Endodermal cell (in vitro differentiated cells): Measurements from ENCODE around the gene ZNF195. TPM values are rescaled to one million over a fixed set of nuclear protein-coding genes. Genes with fewer than 3 reads are reported as not detected.

Experiments used
- DNase-seq: peaks from one replicate; pipeline ENCODE4 v3.0.0-alpha.2; 2017
- H3K27ac ChIP-seq: 2 replicates; pipeline ENCODE4 v1.5.1; 2013; ENCODE audit warnings: mild to moderate bottlenecking, low read depth, low read length, moderate library complexity
- H3K27me3 ChIP-seq: 2 replicates; pipeline ENCODE4 v1.6.1; 2013; ENCODE audit warnings: mild to moderate bottlenecking, low read length, moderate library complexity; ENCODE audit not compliant: insufficient read depth, control insufficient read depth, poor library complexity, severe bottlenecking
- H3K36me3 ChIP-seq: 2 replicates; pipeline ENCODE4 v1.7.0; 2013; ENCODE audit warnings: mild to moderate bottlenecking, low read length, moderate library complexity; ENCODE audit not compliant: control insufficient read depth, insufficient read depth
- H3K4me1 ChIP-seq: one replicate; pipeline ENCODE4 v1.7.0; 2013; ENCODE audit warnings: low read length; ENCODE audit not compliant: control insufficient read depth, insufficient read depth
- H3K4me3 ChIP-seq: 2 replicates; pipeline ENCODE4 v1.5.1; 2013; ENCODE audit warnings: mild to moderate bottlenecking, low read length, moderate library complexity
- H3K9ac ChIP-seq: 2 replicates; pipeline ENCODE4 v1.6.1; 2013; ENCODE audit warnings: mild to moderate bottlenecking, low read length, moderate library complexity; ENCODE audit not compliant: poor library complexity, severe bottlenecking; ENCODE audit errors: extremely low read depth
- H3K9me3 ChIP-seq: 2 replicates; pipeline ENCODE4 v1.6.1; 2013; ENCODE audit warnings: mild to moderate bottlenecking, low read length, moderate library complexity; ENCODE audit not compliant: control insufficient read depth
- H3K27ac Mint-ChIP-seq: 2 replicates; pipeline ENCODE4 v1.8.0; 2020; ENCODE audit warnings: mixed read lengths
- H3K27me3 Mint-ChIP-seq: 2 replicates; pipeline ENCODE4 v1.8.0; 2021; ENCODE audit warnings: mild to moderate bottlenecking, mixed read lengths; ENCODE audit not compliant: insufficient read depth
- H3K36me3 Mint-ChIP-seq: 2 replicates; pipeline ENCODE4 v1.8.0; 2020; ENCODE audit warnings: low read depth, mixed read lengths
- H3K4me1 Mint-ChIP-seq: 2 replicates; pipeline ENCODE4 v1.8.0; 2020; ENCODE audit warnings: mixed read lengths
- H3K4me3 Mint-ChIP-seq: 2 replicates; pipeline ENCODE4 v1.8.0; 2020; ENCODE audit warnings: mild to moderate bottlenecking, moderate library complexity, mixed read lengths
- H3K9me3 Mint-ChIP-seq: 2 replicates; pipeline ENCODE4 v1.8.0; 2020; ENCODE audit warnings: mild to moderate bottlenecking, mixed read lengths
- CTCF ChIP-seq: fragments of 200-600 bp; sonication (generic); conservative IDR thresholded peaks from 2 replicates; pipeline ENCODE4 v1.5.0; 2021; ENCODE audit warnings: antibody characterized with exemption, mild to moderate bottlenecking
- WGBS, 2 experiments: methylation state at CpG; one replicate each; pipeline versions ENCODE4 v1.1.5 to v1.1.7; 2013; ENCODE audit warnings: missing lambda C conversion rate in 2 of 2, mixed read lengths in 1 of 2; ENCODE audit not compliant: insufficient coverage in 1 of 2, insufficient read length in 1 of 2; 5-methylcytosine and 5-hydroxymethylcytosine counted together
- total RNA-seq, 2 donors: library from RNA; stranded (reverse); fragmentation: NEBNext Ultra II Directional in 1 of 2; extraction: Animal tissue kit (Norgen Biotek cat#: 25700) in 1 of 2; gene quantifications; 2 replicates in 1 of 2; 3 replicates in 1 of 2; pipeline ENCODE4 v1.2.1, GENCODE V29; 2021

Gene ZNF195
- total RNA-seq, 2 donors from 2014 or later = 47.2 to 65.1 TPM

- Histone ChIP-seq H3K27me3 (no peaks in the 10 kb centered on the region), H3K27ac (no peak overlapping the region), H3K36me3 (no peaks in the 10 kb centered on the region), H3K4me1 (no peaks in the 10 kb centered on the region), H3K9me3 (peaks cover 9% of the 10 kb centered on the region), H3K9ac (no peak overlapping the region), H3K4me3 (no peak overlapping the region)
- Mint-ChIP-seq H3K36me3 (peaks cover 2% of the 10 kb centered on the region), H3K27ac (no peak overlapping the region), H3K9me3 (peaks cover 5% of the 10 kb centered on the region), H3K4me3 (no peak overlapping the region), H3K27me3 (peaks cover 2% of the 10 kb centered on the region), H3K4me1 (peaks cover 5% of the 10 kb centered on the region)
- no peak for DNase-seq
- 96 to 98% methylated on average over 7 to 9 of the region's 9 CpGs for WGBS, 2 experiments
- TF ChIP-seq CTCF = no peak
These were observed 32.4 kb downstream of the ZNF195 start for GRCh38 chr11:3346587-3346986.

GRCh38 chr11:3345736-3346135 lies 33.2 kb downstream of the ZNF195 start:
- Mint-ChIP-seq H3K4me3 (no peak overlapping the region), H3K27ac (no peak overlapping the region), H3K27me3 (peaks cover 3% of the 10 kb centered on the region), H3K4me1 (peaks cover 5% of the 10 kb centered on the region), H3K9me3 (peaks cover 5% of the 10 kb centered on the region), H3K36me3 (peaks cover 2% of the 10 kb centered on the region)
- H3K27ac ChIP-seq = no peak overlapping the region
- H3K9ac ChIP-seq = no peak overlapping the region
- no peak for DNase-seq
- WGBS, 2 experiments = 61 to 82% methylated on average over 7 to 10 of the region's 10 CpGs
- no peaks in the 10 kb centered on the region for H3K4me1 ChIP-seq
- no peak for TF ChIP-seq CTCF
- peaks cover 9% of the 10 kb centered on the region for H3K9me3 ChIP-seq
- no peaks in the 10 kb centered on the region for H3K36me3 ChIP-seq
- H3K4me3 ChIP-seq = no peak overlapping the region
- H3K27me3 ChIP-seq = no peaks in the 10 kb centered on the region

GRCh38 chr11:3344327-3345174 lies 34.4 kb downstream of the ZNF195 start:
- no peak overlapping the region for H3K9ac ChIP-seq
- H3K9me3 Mint-ChIP-seq = peaks cover 5% of the 10 kb centered on the region
- peaks cover 2% of the 10 kb centered on the region for H3K36me3 Mint-ChIP-seq
- H3K27me3 ChIP-seq = no peaks in the 10 kb centered on the region
- WGBS, 2 experiments = 91 to 97% methylated on average over 3 to 6 of the region's 6 CpGs
- no peaks in the 10 kb centered on the region for H3K4me1 ChIP-seq
- H3K27me3 Mint-ChIP-seq = peaks cover 9% of the 10 kb centered on the region
- no peak overlapping the region for H3K27ac Mint-ChIP-seq
- no peak overlapping the region for H3K4me3 Mint-ChIP-seq
- H3K9me3 ChIP-seq = peaks cover 9% of the 10 kb centered on the region
- H3K36me3 ChIP-seq = no peaks in the 10 kb centered on the region
- H3K4me1 Mint-ChIP-seq = peaks cover 5% of the 10 kb centered on the region
- no peak overlapping the region for H3K27ac ChIP-seq
- DNase-seq = no peak
- no peak for TF ChIP-seq CTCF
- H3K4me3 ChIP-seq = no peak overlapping the region
